BLaER1 (cell line): ENCODE data around the gene HIBCH.

Source experiments
- H3K27ac ChIP-seq: shearing (Covaris generic); formaldehyde crosslinking; 2 replicates; pipeline ENCODE4 v1.8.1; 2022
- H3K27me3 ChIP-seq: shearing (Covaris generic); formaldehyde crosslinking; 2 replicates; pipeline ENCODE4 v1.8.1; 2022
- H3K36me3 ChIP-seq: shearing (Covaris generic); formaldehyde crosslinking; 2 replicates; pipeline ENCODE4 v1.8.1; 2022
- H3K4me1 ChIP-seq: shearing (Covaris generic); formaldehyde crosslinking; 2 replicates; pipeline ENCODE4 v1.8.1; 2022
- H3K4me2 ChIP-seq: shearing (Covaris generic); formaldehyde crosslinking; 2 replicates; pipeline ENCODE4 v1.8.1; 2022
- H3K4me3 ChIP-seq: shearing (Covaris generic); formaldehyde crosslinking; 2 replicates; pipeline ENCODE4 v1.8.1; 2022
- H3K9ac ChIP-seq: shearing (Covaris generic); formaldehyde crosslinking; 2 replicates; pipeline ENCODE4 v1.8.1; 2022
- H3K9me3 ChIP-seq: shearing (Covaris generic); formaldehyde crosslinking; 2 replicates; pipeline ENCODE4 v1.8.1; 2022
- H4K20me1 ChIP-seq: shearing (Covaris generic); formaldehyde crosslinking; 2 replicates; pipeline ENCODE4 v1.8.1; 2022
- Cebpa-rat ChIP-seq: shearing (Covaris generic); IDR thresholded peaks from 2 replicates; pipeline ENCODE4 v1.8.1; 2022

The HIBCH gene

GRCh38 chr2:190199530-190199929 lies 120.1 kb downstream of the HIBCH start:
- H3K27ac ChIP-seq, result no peak overlapping the region
- no peaks in the 10 kb centered on the region for H3K9me3 ChIP-seq

GRCh38 chr2:190199109-190199508 lies 120.5 kb downstream of the HIBCH start:
- Histone ChIP-seq H3K27me3 (no peaks in the 10 kb centered on the region), H3K9me3 (no peaks in the 10 kb centered on the region), H3K27ac (no peak overlapping the region), H3K4me1 (no peaks in the 10 kb centered on the region), H3K36me3 (peaks cover 27% of the 10 kb centered on the region), H3K4me2 (no peak overlapping the region), H3K4me3 (no peak overlapping the region), H4K20me1 (no peaks in the 10 kb centered on the region), H3K9ac (no peak overlapping the region)
- TF ChIP-seq Cebpa-rat, result no peak

More at GRCh38 chr2:190199530-190199929, 120.1 kb downstream of the HIBCH start:
- Histone ChIP-seq H3K4me3 (no peak overlapping the region), H3K36me3 (peaks cover 27% of the 10 kb centered on the region), H3K4me2 (no peak overlapping the region), H4K20me1 (no peaks in the 10 kb centered on the region), H3K4me1 (no peaks in the 10 kb centered on the region), H3K9ac (no peak overlapping the region), H3K27me3 (no peaks in the 10 kb centered on the region)
- no peak for TF ChIP-seq Cebpa-rat

- H3K36me3 ChIP-seq, result peaks cover 23% of the 10 kb centered on the region
- H3K27me3 ChIP-seq, result no peaks in the 10 kb centered on the region
- H3K4me3 ChIP-seq, result no peak overlapping the region
- no peaks in the 10 kb centered on the region for H3K4me1 ChIP-seq
- no peak overlapping the region for H3K27ac ChIP-seq
- H4K20me1 ChIP-seq, result no peaks in the 10 kb centered on the region
- no peak for TF ChIP-seq Cebpa-rat
- H3K4me2 ChIP-seq, result no peak overlapping the region
- no peak overlapping the region for H3K9ac ChIP-seq
- H3K9me3 ChIP-seq, result no peaks in the 10 kb centered on the region
Measured at GRCh38 chr2:190197143-190197720, 122.4 kb downstream of the HIBCH start.

GRCh38 chr2:190190507-190191162 lies 129.0 kb downstream of the HIBCH start:
- H3K4me1 ChIP-seq, result no peaks in the 10 kb centered on the region
- no peaks in the 10 kb centered on the region for H4K20me1 ChIP-seq
- no peaks in the 10 kb centered on the region for H3K27me3 ChIP-seq
- no peak overlapping the region for H3K27ac ChIP-seq
- H3K4me3 ChIP-seq, result no peak overlapping the region
- no peak for TF ChIP-seq Cebpa-rat
- H3K9me3 ChIP-seq, result no peaks in the 10 kb centered on the region
- no peak overlapping the region for H3K4me2 ChIP-seq
- H3K36me3 ChIP-seq, result no peaks in the 10 kb centered on the region
- no peak overlapping the region for H3K9ac ChIP-seq

GRCh38 chr2:190188289-190188688 lies 131.3 kb downstream of the HIBCH start:
- Histone ChIP-seq H3K9me3 (no peaks in the 10 kb centered on the region), H3K4me3 (no peak overlapping the region), H3K4me2 (no peak overlapping the region), H3K27me3 (no peaks in the 10 kb centered on the region), H3K27ac (no peak overlapping the region), H4K20me1 (no peaks in the 10 kb centered on the region), H3K9ac (no peak overlapping the region), H3K4me1 (no peaks in the 10 kb centered on the region), H3K36me3 (no peaks in the 10 kb centered on the region)
- no peak for TF ChIP-seq Cebpa-rat

- no peak overlapping the region for H3K4me2 ChIP-seq
Measured at GRCh38 chr2:190186238-190186637, 133.4 kb downstream of the HIBCH start.

GRCh38 chr2:190185380-190185779 lies 134.2 kb downstream of the HIBCH start:
- H3K4me2 ChIP-seq, result no peak overlapping the region
- H3K9ac ChIP-seq, result no peak overlapping the region
- H3K9me3 ChIP-seq, result peaks cover 9% of the 10 kb centered on the region
- H3K4me1 ChIP-seq, result no peaks in the 10 kb centered on the region
- H3K36me3 ChIP-seq, result no peaks in the 10 kb centered on the region
- peaks cover 24% of the 10 kb centered on the region for H3K27me3 ChIP-seq
- no peak for TF ChIP-seq Cebpa-rat
- no peak overlapping the region for H3K4me3 ChIP-seq
- no peak overlapping the region for H3K27ac ChIP-seq
- H4K20me1 ChIP-seq, result no peaks in the 10 kb centered on the region

More at GRCh38 chr2:190186238-190186637, 133.4 kb downstream of the HIBCH start:
- Histone ChIP-seq H3K9ac (no peak overlapping the region), H3K9me3 (peaks cover under 1% of the 10 kb centered on the region; the same call in 1 of the 2 replicates), H3K27me3 (peaks cover 15% of the 10 kb centered on the region), H3K4me3 (no peak overlapping the region), H3K27ac (no peak overlapping the region), H3K4me1 (no peaks in the 10 kb centered on the region), H4K20me1 (no peaks in the 10 kb centered on the region), H3K36me3 (no peaks in the 10 kb centered on the region)
- TF ChIP-seq Cebpa-rat, result no peak

GRCh38 chr2:190184460-190184859 lies 135.2 kb downstream of the HIBCH start:
- Histone ChIP-seq H3K4me1 (no peaks in the 10 kb centered on the region), H3K4me2 (no peak overlapping the region), H3K27ac (no peak overlapping the region), H3K4me3 (no peak overlapping the region), H3K36me3 (no peaks in the 10 kb centered on the region), H3K27me3 (peaks cover 33% of the 10 kb centered on the region), H4K20me1 (no peaks in the 10 kb centered on the region), H3K9ac (no peak overlapping the region), H3K9me3 (peaks cover 14% of the 10 kb centered on the region)
- no peak for TF ChIP-seq Cebpa-rat

- H3K36me3 ChIP-seq, result no peaks in the 10 kb centered on the region
- no peak overlapping the region for H3K27ac ChIP-seq
- H3K4me1 ChIP-seq, result no peaks in the 10 kb centered on the region
- peaks cover 14% of the 10 kb centered on the region for H3K9me3 ChIP-seq
- no peak overlapping the region for H3K4me2 ChIP-seq
- H3K9ac ChIP-seq, result no peak overlapping the region
- peaks cover 36% of the 10 kb centered on the region for H3K27me3 ChIP-seq
- no peak overlapping the region for H3K4me3 ChIP-seq
- no peak for TF ChIP-seq Cebpa-rat
- H4K20me1 ChIP-seq, result no peaks in the 10 kb centered on the region
Measured at GRCh38 chr2:190183539-190183938, 136.1 kb downstream of the HIBCH start.

GRCh38 chr2:190182071-190182524 lies 137.5 kb downstream of the HIBCH start:
- no peak for TF ChIP-seq Cebpa-rat
- no peak overlapping the region for H3K4me3 ChIP-seq

More at GRCh38 chr2:190182071-190182524, 137.5 kb downstream of the HIBCH start:
- Histone ChIP-seq H4K20me1 (no peaks in the 10 kb centered on the region), H3K27ac (no peak overlapping the region), H3K4me1 (no peaks in the 10 kb centered on the region), H3K4me2 (no peak overlapping the region), H3K27me3 (peaks cover 36% of the 10 kb centered on the region), H3K9me3 (peaks cover 14% of the 10 kb centered on the region), H3K9ac (no peak overlapping the region), H3K36me3 (no peaks in the 10 kb centered on the region)
